GM18502 (cell line): Measurements from ENCODE around the gene PAFAH2.
"Not testable (repeated sequence)": the region's sequence is repeated elsewhere in the genome, so short reads cannot be mapped to it uniquely, and the experiment has no call there.

ENCODE experiments used
- ATAC-seq: cut with Tn5 transposase; IDR thresholded peaks from one replicate; pipeline ENCODE4 v1.9.1; 2021; ENCODE audit warnings: mild to moderate bottlenecking; ENCODE audit not compliant: unreplicated experiment, poor library complexity

PAFAH2 gene

DNA sequence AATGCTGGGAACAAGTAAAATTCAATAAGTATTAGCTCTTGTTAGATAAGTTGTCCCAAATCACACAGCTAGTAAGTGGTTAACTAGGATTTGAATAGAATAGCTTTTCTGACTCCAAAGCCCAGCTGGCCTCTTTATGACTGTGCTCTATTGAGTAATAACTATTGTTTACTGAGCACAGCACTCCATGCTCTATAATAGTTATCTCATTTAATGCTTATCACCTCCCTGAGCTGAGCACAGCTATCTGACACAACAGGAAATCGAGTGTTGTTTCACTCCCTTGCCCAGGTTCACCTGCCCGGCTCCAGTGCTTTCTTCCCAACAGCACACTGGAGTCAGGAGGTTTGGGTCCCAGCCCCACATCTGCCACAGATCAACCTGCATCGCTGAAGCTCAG, 52.9 kb downstream of the PAFAH2 start:
- ATAC-seq, result no peak

DNA sequence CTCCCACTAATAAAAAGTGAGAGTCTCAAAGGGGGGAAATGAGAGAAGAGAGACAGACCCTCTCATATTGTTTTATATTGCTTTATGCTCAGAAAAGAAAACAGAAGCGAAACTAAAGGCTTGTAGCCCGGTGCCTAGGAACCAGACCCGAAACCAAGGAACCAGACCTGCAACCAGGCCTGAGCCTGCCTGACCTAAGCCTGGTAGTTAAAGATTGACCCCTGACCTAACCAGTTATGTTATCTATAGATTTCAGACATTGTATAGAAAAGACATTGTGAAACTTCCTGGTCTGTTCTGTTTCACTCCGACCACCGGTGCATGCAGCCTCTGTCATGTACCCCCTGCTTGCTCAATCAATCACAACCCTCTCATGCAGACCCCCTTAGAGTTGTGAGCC, 54.4 kb downstream of the PAFAH2 start:
- not testable (repeated sequence) for ATAC-seq

DNA sequence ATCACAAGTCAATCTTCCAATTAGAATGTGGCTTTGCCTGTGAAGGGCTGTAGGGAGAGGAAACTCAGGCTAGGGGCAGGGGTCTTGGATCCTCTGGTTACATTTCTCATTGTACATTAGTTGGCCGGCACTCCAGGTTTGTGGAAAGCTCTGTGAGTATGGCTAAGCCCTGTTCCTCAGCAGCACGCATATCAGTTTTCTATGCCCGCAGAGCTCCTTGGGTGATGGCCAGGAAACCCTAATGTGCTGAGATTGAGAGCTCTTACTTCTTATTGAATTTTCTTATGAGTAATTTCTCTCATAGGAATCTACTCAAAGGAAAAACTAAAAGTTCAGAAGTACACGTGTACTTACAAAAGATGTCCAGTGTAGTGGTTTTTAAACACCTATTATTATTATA, 60.9 kb downstream of the PAFAH2 start:
- no peak for ATAC-seq

DNA sequence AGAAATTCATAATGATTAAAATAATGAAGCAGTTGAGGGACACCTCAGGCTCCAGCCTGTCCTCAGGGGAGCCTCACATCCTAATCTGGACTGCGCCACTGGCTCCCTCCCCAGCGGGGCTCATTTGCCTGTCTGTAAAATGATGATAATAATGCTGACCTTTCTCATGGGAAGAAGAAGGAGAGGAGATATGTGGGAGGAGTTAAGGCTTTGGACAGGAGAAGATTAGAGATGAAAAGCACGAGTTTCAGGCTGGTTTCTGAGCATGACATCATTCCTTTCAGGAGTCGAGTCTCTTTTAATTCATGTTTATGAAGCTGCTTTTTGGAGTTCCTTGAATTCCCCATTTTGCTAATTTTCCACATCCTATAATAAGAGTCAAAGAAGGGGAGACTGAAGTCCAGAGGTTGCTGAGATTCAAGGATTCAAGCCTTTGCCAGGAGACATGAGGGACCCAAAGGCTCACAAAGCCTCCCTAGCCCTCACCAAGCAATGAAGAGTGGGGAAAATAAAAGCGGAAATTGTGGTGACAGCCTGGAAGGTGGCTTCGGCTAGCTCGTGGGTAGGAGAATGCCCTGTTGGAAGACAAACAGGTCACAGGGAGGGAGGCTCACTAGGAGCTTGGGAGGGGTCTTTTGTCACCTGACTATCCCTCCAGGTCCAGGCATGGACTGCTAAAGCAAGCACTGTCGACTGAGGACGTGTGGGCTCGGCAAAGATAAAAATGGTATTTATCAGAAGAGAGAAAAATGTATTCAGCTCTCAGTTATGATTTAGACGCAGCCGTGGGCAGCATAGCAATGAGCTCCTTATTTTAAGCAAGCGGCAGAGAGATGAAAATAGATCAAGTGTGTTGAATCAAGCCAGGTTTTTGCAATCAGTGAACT, 64.1 kb downstream of the PAFAH2 start:
- no peak for ATAC-seq

DNA sequence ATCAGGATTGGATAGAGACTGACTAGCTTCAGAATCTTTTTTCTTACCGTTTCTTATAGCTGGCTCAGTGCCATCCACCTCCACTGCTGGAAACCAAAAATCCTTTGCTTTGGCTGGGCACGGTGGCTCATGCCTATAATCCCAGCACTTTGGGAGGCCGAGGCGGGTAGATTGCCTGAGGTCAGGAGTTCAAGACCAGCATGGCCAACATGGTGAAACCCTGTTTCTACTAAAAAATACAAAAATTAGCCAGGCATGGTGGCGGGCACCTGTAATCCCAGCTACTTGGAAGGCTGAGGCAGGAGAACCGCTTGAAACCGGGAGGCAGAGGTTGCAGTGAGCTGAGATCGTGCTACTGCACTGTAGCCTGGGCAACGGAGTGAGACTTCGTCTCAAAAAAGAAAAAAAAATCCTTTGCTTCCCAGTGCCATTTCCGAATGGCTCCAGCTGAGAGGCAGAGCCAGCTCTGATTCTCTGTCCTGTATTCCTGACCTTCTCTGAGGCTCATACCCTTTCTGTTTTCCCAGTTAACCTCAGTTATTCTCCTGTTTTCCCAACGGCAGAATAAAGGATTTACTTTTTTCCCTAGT, 65.0 kb downstream of the PAFAH2 start:
- ATAC-seq, result not testable (repeated sequence)

DNA sequence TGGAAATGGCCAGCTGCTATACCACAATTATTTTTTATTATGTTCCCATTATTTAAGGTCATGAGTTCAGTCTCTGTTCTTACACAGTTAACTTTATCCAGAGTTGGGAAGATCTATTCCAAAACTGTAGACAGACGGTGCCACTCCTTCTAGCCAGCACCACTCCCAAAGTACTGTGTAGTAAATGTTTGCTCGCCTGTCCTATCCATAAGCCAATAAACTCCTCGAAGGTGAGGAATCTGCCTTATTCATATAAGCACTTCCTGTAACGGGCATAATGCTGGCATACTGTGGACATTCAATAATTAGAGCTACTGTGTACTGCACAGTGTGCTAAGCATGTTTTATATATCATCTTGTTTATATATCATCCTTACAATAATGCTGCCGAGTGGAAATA, 65.5 kb downstream of the PAFAH2 start:
- no peak for ATAC-seq

DNA sequence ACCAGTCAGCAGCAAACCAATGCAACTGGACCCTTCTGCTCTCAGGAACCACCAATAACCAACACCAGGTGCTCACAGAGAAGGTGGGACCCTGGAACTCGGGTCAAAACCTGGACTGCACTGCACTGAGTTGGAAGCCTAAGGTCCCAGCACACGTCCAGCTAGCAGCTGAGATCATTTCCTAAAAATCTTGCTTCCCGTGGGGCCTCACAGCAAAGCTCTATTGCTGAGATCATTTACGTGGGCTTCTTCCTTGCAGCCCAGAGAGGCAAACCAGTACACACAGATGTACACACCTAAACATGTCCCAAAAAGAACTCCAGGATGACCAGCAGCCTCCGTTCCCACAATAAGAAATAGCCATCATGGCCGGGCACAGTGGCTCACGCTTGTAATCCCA, 68.8 kb downstream of the PAFAH2 start:
- no peak for ATAC-seq

DNA sequence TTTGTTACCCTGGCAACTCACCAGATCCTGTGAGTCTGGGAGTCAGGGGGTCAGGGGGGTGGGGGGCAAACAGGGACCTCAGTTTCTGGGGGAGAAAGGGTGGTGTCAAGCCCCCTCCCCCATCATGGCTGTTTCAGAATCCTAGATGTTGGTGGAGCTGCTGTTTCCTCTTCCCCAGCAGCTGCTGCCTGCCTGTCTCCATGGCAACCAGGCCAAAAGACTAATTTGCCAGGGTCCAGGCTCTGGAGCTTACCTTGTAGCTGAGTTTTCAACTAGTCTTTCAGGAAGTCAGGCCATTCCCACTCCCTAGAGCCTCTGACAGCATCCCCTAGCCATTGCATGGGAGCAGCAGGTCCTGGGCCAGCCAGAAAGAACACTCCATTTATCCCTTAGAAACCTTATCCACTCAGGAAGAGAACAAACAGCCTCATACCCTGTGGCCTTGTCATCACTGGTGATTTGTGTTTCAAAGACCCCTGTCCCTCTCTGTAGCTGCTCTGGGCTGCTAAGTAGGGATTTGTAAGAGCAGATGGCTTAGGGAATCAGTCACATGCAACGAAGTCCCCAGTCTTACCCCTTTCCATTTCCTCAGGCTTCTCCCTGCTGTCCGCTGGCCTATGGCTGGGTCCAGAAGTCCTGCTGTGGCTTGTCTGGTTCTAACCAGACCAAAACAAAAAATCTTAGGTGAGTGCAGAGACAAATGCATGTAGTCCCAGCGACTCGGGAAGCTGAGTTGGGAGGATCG, 70.2 kb downstream of the PAFAH2 start:
- ATAC-seq, result no peak

DNA sequence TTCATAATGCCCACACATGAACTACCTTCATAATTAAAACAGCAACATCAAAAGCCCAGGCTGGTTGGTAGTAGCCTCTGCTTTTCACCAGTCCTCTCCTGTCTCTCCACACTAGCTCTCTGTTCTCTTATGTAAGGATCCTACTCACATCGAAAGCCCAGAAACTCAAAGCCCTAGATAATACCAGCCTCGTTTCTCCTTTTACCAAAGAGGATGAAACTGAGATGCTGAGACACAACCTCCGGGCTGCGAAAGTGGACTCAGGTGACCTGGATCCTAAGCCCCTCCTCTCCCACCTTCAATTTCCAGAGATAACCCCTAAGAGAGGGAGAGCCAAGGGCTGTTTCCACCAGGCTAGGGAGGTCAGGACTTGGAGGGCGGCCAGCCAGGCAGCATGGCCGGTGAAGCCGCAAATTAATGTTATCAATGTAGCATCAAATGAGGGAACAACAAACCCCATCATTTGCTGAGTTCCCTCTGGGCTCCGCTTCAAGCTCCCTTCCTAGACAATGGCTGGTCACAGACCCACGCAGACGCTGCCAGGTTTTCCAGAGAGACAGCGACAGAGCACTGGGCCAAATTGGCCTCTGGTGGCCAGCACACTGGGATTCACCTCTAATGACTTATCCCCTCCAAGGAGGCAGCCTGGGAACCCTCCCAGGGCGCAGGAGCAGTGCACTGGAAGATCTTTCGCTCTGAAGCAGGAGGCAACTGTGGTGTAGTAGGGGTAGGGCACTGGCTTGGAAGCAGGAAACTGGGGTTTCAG, 70.9 kb downstream of the PAFAH2 start:
- no peak for ATAC-seq

DNA sequence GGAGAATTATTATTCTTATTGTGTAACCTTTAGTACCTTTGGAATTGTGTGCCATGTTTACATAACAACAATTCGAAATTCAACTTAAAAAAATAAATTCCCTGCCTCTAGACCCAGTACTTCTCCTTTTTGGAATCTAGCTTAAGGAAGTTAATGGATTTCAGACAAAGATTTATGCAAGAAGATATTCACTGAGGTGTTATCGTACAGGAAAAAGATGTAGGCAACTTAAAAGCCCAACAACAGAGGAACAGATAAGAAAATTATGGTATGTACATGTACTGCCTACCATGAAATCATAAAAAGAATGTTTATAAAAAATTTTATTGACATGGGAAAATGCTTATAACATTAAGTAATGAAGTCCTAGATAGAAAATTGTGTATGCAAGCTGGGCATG, 73.4 kb downstream of the PAFAH2 start:
- ATAC-seq, result no peak

DNA sequence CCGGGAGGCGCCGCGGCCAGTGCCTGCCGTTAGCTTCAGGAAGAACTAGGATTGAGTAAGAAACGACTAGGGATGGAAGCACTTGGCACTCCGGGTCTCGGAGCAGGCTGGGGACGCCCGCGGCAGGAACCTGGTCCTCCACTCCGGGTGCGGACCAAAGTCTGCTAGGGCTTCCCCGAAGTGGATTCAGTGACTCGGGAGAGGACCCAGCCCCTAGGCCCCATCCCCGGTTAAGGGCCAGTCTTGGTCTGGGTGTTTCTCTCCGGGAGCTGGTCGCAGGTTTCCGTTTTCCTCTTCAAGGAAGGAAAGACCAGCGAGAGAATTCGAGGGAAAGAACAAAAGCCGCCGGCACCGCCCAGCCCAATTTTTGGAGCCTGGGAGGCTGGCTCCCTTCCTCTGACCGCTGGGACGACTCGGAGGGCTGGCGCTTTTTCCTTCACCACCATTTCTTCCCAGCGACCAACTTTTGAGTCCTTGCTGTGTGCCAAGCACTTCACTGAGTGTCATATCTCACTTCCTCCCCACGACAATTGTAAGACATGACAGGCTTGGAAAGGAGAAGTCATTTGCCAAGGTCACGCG, 74.8 kb downstream of the PAFAH2 start:
- no peak for ATAC-seq

DNA sequence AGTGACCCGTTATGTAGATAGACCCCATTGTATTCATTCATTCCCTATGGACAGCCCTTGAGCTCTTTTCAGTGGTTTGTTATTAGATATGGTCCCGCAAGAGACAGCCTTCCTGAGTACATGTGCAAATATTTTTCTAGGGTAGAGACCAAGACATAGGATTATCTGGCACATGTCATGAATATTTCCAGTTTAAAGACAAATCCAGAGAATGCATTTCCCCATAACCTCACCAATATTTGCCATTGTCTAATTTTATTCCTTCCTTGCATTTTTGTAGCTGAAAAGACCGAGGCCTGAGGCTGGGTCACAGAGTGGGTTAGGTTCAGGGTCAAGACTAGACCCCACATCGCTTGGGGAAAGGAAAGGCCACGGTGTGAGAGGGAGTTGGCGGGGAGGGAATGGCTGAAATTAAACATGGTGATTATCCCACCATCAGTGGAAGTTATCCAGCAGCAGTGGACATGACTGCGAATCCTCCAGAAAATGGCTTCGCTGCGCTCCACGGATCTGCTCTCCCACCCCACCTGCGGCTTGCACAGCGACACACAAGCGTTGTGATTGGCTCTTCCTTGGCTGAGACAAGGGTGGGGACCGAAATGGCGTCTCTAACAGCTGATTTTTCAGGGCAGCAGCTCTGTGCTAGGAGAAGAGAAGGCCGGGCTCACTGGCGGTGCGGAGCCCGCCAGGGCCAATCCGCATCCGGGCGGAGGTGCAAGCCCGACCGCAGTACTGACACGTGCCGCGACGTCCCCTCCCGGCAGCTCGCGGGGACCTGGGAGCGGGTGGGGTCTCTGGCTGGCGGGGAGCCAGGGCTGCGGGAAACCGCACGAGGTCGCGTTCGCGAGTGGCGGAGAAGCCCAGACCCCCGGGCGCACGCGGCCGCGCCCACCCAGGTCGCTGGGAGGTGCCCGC, 75.5 kb downstream of the PAFAH2 start:
- ATAC-seq, result no peak

DNA sequence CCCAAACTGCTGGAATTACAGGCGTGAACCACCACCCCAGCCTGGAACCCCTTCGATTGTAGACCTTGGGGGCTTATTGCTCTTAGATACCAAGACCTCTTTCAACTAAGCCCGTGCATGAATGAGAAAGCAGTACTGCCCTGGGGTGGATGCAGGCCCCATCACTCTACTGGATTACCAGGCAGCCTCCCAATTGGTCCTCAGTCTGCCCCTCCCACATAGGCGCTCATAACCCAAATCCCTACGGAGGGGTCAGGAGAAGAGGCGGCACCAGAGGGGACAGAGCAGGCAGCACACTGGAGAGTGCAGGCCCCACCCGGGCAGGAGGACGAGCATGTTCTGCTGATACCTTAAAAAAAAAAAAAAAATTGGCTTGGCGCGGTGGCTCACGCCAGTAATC, 79.2 kb downstream of the PAFAH2 start:
- ATAC-seq, result no peak

DNA sequence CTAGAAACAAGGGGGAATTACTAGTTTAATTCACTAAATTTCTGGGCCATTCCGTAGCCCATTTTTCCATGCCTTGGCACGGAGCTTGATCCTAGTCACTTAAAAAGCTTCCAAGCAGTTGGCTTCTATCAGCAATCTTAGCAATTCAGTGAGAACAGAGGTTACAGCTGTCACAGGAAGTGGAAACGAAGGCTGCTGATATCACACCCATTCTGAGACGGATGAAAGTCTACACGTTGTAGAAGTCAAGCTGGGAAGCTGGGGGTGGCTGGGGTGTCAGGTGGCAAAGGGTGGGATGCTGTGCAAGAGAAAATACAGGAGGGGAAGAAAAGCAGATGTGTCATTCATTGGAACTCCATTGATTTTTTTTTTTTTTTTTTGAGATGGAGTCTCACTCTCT, 79.9 kb downstream of the PAFAH2 start:
- no peak for ATAC-seq

DNA sequence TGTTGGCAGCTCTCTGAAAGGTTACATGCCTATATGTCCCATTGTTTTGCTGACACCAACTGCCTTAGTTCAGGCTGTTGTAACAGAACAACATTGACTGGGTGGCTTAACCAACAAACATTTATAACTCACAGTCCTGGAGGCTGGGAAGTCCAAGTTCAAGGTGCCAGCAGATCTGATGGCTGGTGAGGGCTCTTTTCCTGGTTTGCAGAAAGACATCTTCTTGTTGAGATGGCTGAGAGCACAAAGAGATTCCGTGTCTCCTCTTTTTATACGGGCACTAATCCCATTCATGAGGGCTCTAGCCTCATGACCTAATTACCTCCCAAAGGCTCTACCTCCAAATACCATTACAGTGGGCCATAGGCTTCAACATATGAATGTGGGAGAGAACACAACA, 81.4 kb downstream of the PAFAH2 start:
- ATAC-seq, result no peak

DNA sequence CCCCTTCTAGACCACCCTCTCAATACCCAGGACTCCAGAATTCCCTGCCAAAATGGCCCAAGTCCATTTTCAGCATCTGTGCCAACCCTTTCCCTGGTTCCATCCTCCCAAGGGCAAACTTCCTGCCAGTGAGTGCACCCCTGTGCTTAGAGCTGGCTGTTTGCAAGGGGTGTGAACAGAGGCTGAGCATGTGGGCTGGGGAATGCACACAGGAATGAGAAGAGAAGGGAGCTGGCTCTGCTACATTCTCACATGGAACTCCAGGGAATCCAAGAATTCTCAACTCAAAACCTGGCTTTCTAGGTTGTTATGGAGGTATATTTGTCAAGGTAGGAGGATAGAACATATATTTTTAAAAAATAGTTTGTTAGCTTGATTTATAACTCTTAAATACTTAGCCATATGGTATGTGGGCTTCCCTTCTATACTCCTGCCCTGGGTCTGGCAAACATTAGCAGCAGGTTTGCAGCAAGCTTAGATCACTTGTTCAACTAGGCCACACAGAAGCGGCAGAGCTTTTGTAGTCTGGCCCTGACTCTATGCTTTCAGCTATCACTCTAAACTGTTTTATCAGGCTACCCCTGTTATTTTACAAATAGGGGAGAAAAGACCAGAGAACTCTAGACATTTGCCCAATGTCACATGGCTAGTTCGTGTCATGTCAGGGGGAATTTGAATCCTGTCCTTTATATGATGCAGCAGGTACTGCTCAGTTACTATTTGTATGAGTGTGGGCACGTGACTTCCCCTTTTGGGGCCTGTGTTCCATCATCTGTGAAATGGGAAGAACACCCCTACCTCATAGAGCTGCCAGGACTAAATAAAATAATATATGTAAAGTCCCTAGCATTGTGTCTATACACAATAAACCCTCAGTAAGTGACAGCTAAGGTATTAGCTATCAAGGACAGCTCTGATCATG, 83.5 kb downstream of the PAFAH2 start:
- ATAC-seq, result no peak

DNA sequence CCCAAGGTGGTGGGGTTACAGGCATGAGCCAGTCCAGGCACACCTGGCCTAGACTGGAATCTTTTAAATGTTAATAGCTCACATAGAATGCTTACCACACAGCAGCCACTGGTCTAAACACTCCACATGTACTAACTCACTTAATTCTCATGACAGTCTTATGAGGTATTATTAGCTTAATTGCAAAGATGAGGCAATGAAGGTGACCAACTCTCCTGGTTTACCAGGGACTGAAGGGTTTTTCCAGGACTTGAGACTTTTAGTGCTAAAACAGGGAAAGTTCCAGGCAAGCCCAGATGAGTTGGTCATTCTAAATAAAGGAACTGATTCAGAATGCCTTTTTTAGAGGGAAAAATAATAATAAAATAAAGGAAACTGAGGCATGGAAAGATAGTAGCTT, 84.7 kb downstream of the PAFAH2 start:
- ATAC-seq, result no peak
